Measurements from ENCODE around the gene MTCH1. TPM values are rescaled to one million over a fixed set of nuclear protein-coding genes. Genes with fewer than 3 reads are reported as not detected.

MTCH1 gene
- total RNA-seq, 1 donor from 2014 or later = 133 TPM

GRCh38 chr6:36976509-36976908 lies 9.5 kb downstream of the MTCH1 start:
- ChIA-PET CTCF (interaction anchor here (0.9 to 12.5 kb wide), 6 partner anchors 21 to 196 kb away, joined by 3 to 167 read pairs (median 4); no protein-coding TSS in a partner anchor), POLR2A (interaction anchor here (2.1 kb wide), 1 partner anchor 42 kb away, joined by 6 read pairs; no protein-coding TSS in a partner anchor)
- Mint-ChIP-seq H3K4me3 (no peak overlapping the region), H3K36me3 (ENCODE audit: low read depth) (peaks cover 92% of the 10 kb centered on the region), H3K27ac (no peak overlapping the region), H3K27me3 (no peaks in the 10 kb centered on the region), H3K4me1 (peaks cover 23% of the 10 kb centered on the region), H3K9me3 (no peaks in the 10 kb centered on the region)
- no peak for TF ChIP-seq CTCF (IDR thresholded peaks at IDR 0.05)
- ATAC-seq (ENCODE audit: low read depth) = no peak
- intact Hi-C loops (cut with micrococcal nuclease) = no loop called here
- DNase-seq = no peak

GRCh38 chr6:36976007-36976264 lies 10.1 kb downstream of the MTCH1 start:
- ATAC-seq (ENCODE audit: low read depth) (no peak), DNase-seq (no peak)
- CTCF ChIA-PET = interaction anchor here (1.2 to 12.5 kb wide), 3 partner anchors 20 to 42 kb away, joined by 3 to 167 read pairs (median 38); no protein-coding TSS in a partner anchor
- Mint-ChIP-seq H3K4me1 (peaks cover 21% of the 10 kb centered on the region), H3K4me3 (no peak overlapping the region), H3K27me3 (no peaks in the 10 kb centered on the region), H3K9me3 (no peaks in the 10 kb centered on the region), H3K36me3 (ENCODE audit: low read depth) (peaks cover 93% of the 10 kb centered on the region), H3K27ac (no peak overlapping the region)
- no peak for TF ChIP-seq CTCF (IDR thresholded peaks at IDR 0.05)
- POLR2A ChIA-PET = interaction anchor here (2.1 kb wide), 1 partner anchor 42 kb away, joined by 6 read pairs; no protein-coding TSS in a partner anchor
- intact Hi-C loops (cut with micrococcal nuclease) = no loop called here

- DNase-seq (no peak), ATAC-seq (ENCODE audit: low read depth) (no peak)
- peaks cover 18% of the 10 kb centered on the region for H3K4me1 Mint-ChIP-seq
- no peak overlapping the region for H3K27ac Mint-ChIP-seq
- H3K4me3 Mint-ChIP-seq = no peak overlapping the region
- POLR2A ChIA-PET = interaction anchor here (0.6 to 2.1 kb wide), 2 partner anchors 9 to 43 kb away, joined by 4 to 6 read pairs; no protein-coding TSS in a partner anchor
- peaks cover 93% of the 10 kb centered on the region for H3K36me3 Mint-ChIP-seq (ENCODE audit: low read depth)
- intact Hi-C loops (cut with micrococcal nuclease) = no loop called here
- TF ChIP-seq CTCF (IDR thresholded peaks at IDR 0.05) = no peak
- H3K27me3 Mint-ChIP-seq = no peaks in the 10 kb centered on the region
- CTCF ChIA-PET = interaction anchor here (1.2 to 12.5 kb wide), 3 partner anchors 20 to 43 kb away, joined by 3 to 167 read pairs (median 38); no protein-coding TSS in a partner anchor
- no peaks in the 10 kb centered on the region for H3K9me3 Mint-ChIP-seq
These were observed 10.6 kb downstream of the MTCH1 start for GRCh38 chr6:36975231-36976006.

DNA sequence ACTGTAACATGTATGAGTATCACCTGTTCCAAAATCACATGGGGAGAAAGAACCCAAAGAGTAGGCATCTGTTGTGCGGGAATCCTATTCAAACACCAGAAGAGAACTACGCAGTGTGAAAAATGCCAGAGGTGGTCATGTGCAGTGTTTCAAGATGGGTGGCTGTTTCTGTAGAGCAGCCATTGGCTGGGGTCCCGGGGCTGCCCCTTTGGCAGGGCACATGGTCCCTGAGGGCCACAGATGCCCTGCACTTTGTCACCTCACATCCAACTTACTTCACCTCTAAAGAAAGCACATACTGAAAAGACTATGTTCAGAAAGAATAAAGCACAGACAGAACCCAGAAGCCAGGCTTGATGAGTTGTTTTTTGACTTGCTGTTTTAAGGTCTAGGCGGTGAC lies 12.3 kb downstream of the MTCH1 start:
- intact Hi-C loops (cut with micrococcal nuclease) = no loop called here
- peaks cover 98% of the 10 kb centered on the region for H3K36me3 Mint-ChIP-seq (ENCODE audit: low read depth)
- ChIA-PET CTCF (interaction anchor here (2.7 kb wide), 1 partner anchor 44 kb away, joined by 8 read pairs; no protein-coding TSS in a partner anchor), POLR2A (no interaction called here)
- DNase-seq = no peak
- no peak overlapping the region for H3K27ac Mint-ChIP-seq
- no peak for TF ChIP-seq CTCF (IDR thresholded peaks at IDR 0.05)
- ATAC-seq (ENCODE audit: low read depth) = no peak
- no peaks in the 10 kb centered on the region for H3K9me3 Mint-ChIP-seq
- H3K4me3 Mint-ChIP-seq = no peak overlapping the region
- peaks cover 5% of the 10 kb centered on the region for H3K4me1 Mint-ChIP-seq
- H3K27me3 Mint-ChIP-seq = no peaks in the 10 kb centered on the region

DNA sequence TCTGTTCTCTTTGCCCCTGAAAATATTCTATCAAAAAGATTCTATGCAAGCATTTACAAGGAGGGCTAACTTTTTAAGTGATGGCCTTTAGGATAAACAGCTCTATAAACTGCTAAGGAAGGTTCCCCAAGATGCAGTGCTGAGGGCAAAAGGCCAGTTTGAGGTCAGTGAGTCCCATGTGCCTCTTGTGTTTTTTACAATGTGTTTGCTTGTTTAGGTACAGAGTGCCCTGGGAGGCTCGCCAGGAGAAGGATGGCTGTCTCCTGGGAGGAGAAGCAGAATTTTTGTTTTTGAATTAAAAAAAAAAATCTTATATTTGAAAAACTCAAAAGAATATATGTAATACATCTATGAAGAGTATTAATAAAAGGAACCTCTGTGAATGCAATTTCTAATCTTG lies 12.8 kb downstream of the MTCH1 start:
- Mint-ChIP-seq H3K4me3 (no peak overlapping the region), H3K27me3 (no peaks in the 10 kb centered on the region), H3K4me1 (peaks cover 5% of the 10 kb centered on the region), H3K27ac (no peak overlapping the region), H3K9me3 (no peaks in the 10 kb centered on the region), H3K36me3 (ENCODE audit: low read depth) (peaks cover 98% of the 10 kb centered on the region)
- ATAC-seq (ENCODE audit: low read depth) (no peak), DNase-seq (no peak)
- intact Hi-C loops (cut with micrococcal nuclease) = no loop called here
- TF ChIP-seq CTCF (IDR thresholded peaks at IDR 0.05) = no peak
- ChIA-PET POLR2A (no interaction called here), CTCF (interaction anchor here (2.7 kb wide), 1 partner anchor 45 kb away, joined by 8 read pairs; no protein-coding TSS in a partner anchor)

Measured in activated B cell treated with CpG ODN at 0.5 μM for 24 hours (primary cell).